HEK293 (cell line): ENCODE measurements around the gene PLCB3.

ENCODE experiments used
- CTCF ChIA-PET: fragments of 350-600 bp; formaldehyde crosslinking; extraction: SDS; loops from one replicate; lab custom pipeline; 2021; ENCODE audit warnings: antibody characterized with exemption; lab: Yijun Ruan, JAX
- POLR2A ChIA-PET: fragments of 300-600 bp; formaldehyde crosslinking; extraction: SDS; loops from one replicate; lab custom pipeline; 2020; ENCODE audit warnings: antibody characterized with exemption, inconsistent platforms; lab: Yijun Ruan, JAX
- H3K27ac ChIP-seq: fragments of 200-500 bp; sonication (Bioruptor generic); 2 replicates; pipeline ENCODE4 v1.5.1; 2014; ENCODE audit warnings: low read depth, low read length, control low read depth, inconsistent platforms; ENCODE audit errors: extremely low read depth
- H3K36me3 ChIP-seq, 2 experiments: fragments of 200-500 bp in 1 of 2; sonication (Bioruptor generic) in 1 of 2; 1 replicate in 1 of 2; 2 replicates in 1 of 2; pipeline ENCODE4 v1.5.1; 2014 to 2017; ENCODE audit warnings: inconsistent platforms in 2 of 2, low read length in 2 of 2; ENCODE audit not compliant: control insufficient read depth in 2 of 2, insufficient read depth in 1 of 2
- H3K4me1 ChIP-seq: fragments of 200-500 bp; sonication (Bioruptor generic); 2 replicates; pipeline ENCODE4 v1.5.1; 2014; ENCODE audit warnings: mild to moderate bottlenecking, low read length, inconsistent platforms; ENCODE audit not compliant: control insufficient read depth, insufficient read depth
- H3K4me3 ChIP-seq: 2 replicates; pipeline ENCODE4 v1.5.1; 2011; ENCODE audit warnings: low read depth, mild to moderate bottlenecking, control low read depth, low read length, moderate library complexity
- H3K9me3 ChIP-seq: fragments of 200-500 bp; sonication (Bioruptor generic); 2 replicates; pipeline ENCODE4 v1.5.1; 2014; ENCODE audit warnings: low read depth, low read length, inconsistent platforms; ENCODE audit not compliant: control insufficient read depth, insufficient read depth
- GLIS2 ChIP-seq: fragments of 450-650 bp; formaldehyde crosslinking; IDR thresholded peaks from 2 replicates; pipeline ENCODE4 v1.5.1; 2016; ENCODE audit warnings: missing biosample characterization, missing genetic modification characterization
- IKZF3 ChIP-seq: fragments of 450-650 bp; IDR thresholded peaks from 2 replicates; pipeline ENCODE4 v1.5.0; 2018; ENCODE audit warnings: missing biosample characterization, mild to moderate bottlenecking, missing genetic modification characterization, moderate library complexity
- KLF16 ChIP-seq: fragments of 450-650 bp; formaldehyde crosslinking; IDR thresholded peaks from 2 replicates; pipeline ENCODE4 v1.5.1; 2017; ENCODE audit warnings: missing biosample characterization, missing genetic modification characterization
- KLF7 ChIP-seq: fragments of 450-650 bp; formaldehyde crosslinking; IDR thresholded peaks from 2 replicates; pipeline ENCODE4 v1.5.1; 2016; ENCODE audit warnings: missing biosample characterization, missing genetic modification characterization, borderline replicate concordance
- OSR2 ChIP-seq: fragments of 450-650 bp; formaldehyde crosslinking; IDR thresholded peaks from 2 replicates; pipeline ENCODE4 v1.5.1; 2016; ENCODE audit warnings: missing biosample characterization, missing genetic modification characterization
- OVOL3 ChIP-seq: fragments of 450-650 bp; formaldehyde crosslinking; IDR thresholded peaks from 2 replicates; pipeline ENCODE4 v1.5.1; 2016; ENCODE audit warnings: missing biosample characterization, missing genetic modification characterization
- SETDB1 ChIP-seq: IDR thresholded peaks from one replicate; pipeline ENCODE4 v1.6.1; 2017; ENCODE audit warnings: mild to moderate bottlenecking, low read length, moderate library complexity, mixed read lengths; ENCODE audit not compliant: insufficient read length
- ZBTB20 ChIP-seq: fragments of 450-650 bp; formaldehyde crosslinking; IDR thresholded peaks from 2 replicates; pipeline ENCODE4 v1.5.1; 2016; ENCODE audit warnings: missing biosample characterization, missing genetic modification characterization
- ZNF146 ChIP-seq: fragments of 450-650 bp; formaldehyde crosslinking; IDR thresholded peaks from 2 replicates; pipeline ENCODE4 v1.5.1; 2016; ENCODE audit warnings: missing biosample characterization, missing genetic modification characterization
- ZNF221 ChIP-seq: fragments of 450-650 bp; formaldehyde crosslinking; IDR thresholded peaks from 2 replicates; pipeline ENCODE4 v1.5.1; 2017; ENCODE audit warnings: missing biosample characterization, missing genetic modification characterization, borderline replicate concordance
- ZNF23 ChIP-seq: fragments of 450-650 bp; formaldehyde crosslinking; IDR thresholded peaks from 2 replicates; pipeline ENCODE4 v1.5.1; 2016; ENCODE audit warnings: missing biosample characterization, missing genetic modification characterization, borderline replicate concordance
- ZNF423 ChIP-seq: fragments of 450-650 bp; formaldehyde crosslinking; IDR thresholded peaks from 2 replicates; pipeline ENCODE4 v1.5.1; 2016; ENCODE audit warnings: missing biosample characterization, missing genetic modification characterization
- ZNF510 ChIP-seq: fragments of 450-650 bp; formaldehyde crosslinking; IDR thresholded peaks from 2 replicates; pipeline ENCODE4 v1.5.1; 2018; ENCODE audit warnings: mild to moderate bottlenecking, missing genetic modification characterization, missing biosample characterization; ENCODE audit not compliant: insufficient replicate concordance
- ZNF544 ChIP-seq: fragments of 450-650 bp; formaldehyde crosslinking; IDR thresholded peaks from 2 replicates; pipeline ENCODE4 v1.5.0; 2017; ENCODE audit warnings: missing biosample characterization, missing genetic modification characterization
- TF ChIP-seq, protein P1 (sequence below): fragments of 450-650 bp; formaldehyde crosslinking; IDR thresholded peaks from 2 replicates; pipeline ENCODE4 v1.5.1; 2017; ENCODE audit warnings: missing biosample characterization, missing genetic modification characterization
- TF ChIP-seq, protein P2 (sequence below): fragments of 450-650 bp; formaldehyde crosslinking; IDR thresholded peaks from 2 replicates; pipeline ENCODE4 v1.5.1; 2016; ENCODE audit warnings: missing biosample characterization, missing genetic modification characterization
- TF ChIP-seq, protein P3 (sequence below): fragments of 450-650 bp; formaldehyde crosslinking; IDR thresholded peaks from 2 replicates; pipeline ENCODE4 v1.5.1; 2016; ENCODE audit warnings: missing biosample characterization, missing genetic modification characterization
- TF ChIP-seq, protein P4 (sequence below): fragments of 450-650 bp; formaldehyde crosslinking; IDR thresholded peaks from 2 replicates; pipeline ENCODE4 v1.5.1; 2017; ENCODE audit warnings: missing biosample characterization, mild to moderate bottlenecking, missing genetic modification characterization, moderate library complexity

Gene PLCB3

DNA sequence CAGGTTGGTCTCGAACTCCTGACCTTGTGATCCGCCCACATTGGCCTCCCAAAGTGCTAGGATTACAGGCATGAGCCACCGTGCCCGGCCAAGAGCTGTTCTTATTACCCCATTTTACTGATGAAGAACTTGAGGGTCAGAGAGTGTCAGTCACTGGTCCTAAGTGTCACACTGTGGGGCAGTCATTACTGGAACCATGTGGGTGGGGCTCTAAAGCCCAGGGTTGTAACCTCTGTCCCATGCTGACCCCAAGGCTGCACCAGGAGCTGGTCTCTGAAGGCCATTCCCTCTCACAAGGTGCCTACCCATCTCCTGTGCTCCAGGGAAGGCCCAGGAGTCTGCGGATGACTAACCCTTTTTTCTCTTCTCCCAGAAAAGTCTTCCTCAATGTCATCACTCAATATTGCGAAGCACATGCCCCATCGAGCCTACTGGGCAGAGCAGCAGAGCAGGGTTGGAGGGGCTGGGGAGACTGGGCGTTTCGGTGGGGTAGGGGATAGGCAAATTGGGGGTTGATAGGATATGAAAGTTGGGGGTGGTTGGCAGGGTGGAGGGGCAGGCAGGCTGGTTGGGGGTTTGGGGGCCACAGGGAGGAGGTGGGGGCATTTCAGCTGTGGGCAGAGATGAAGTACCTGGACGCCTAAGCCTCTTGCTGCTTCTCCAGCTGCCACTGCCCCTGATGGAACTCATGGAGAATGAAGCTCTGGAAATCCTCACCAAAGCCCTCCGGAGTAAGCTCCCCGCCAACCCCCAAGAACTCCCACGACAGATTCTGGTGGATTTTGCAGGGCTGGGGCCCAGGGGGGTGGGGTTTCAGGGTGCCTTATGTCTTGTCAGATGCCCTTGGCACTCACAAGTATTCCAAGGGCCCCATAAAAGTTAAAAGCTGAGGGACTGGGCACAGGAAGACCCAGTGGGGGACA lies 52.0 kb downstream of the PLCB3 start:
- ChIA-PET CTCF (interaction anchor here (0.6 to 5.8 kb wide), 37 partner anchors 8 to 1741 kb away, joined by 3 to 81 read pairs (median 5); partner anchors contain the start of genes FERMT3, FKBP2, PLCB3 and PPP1R14B), POLR2A (interaction anchor here (0.6 to 3.6 kb wide), 15 partner anchors 14 to 1462 kb away, joined by 3 to 43 read pairs (median 5); partner anchors contain the start of genes BAD, FKBP2, GPR137 and PRDX5)
- Histone ChIP-seq H3K9me3 (no peaks in the 10 kb centered on the region), H3K27ac (no peak overlapping the region), H3K4me3 (no peak overlapping the region), H3K4me1 (no peaks in the 10 kb centered on the region), H3K36me3 (peaks cover 0 to 5% of the 10 kb centered on the region in 2 experiments; a peak in 1 of 3 replicates)
- no peak for TF ChIP-seq IKZF3 (tag by site-specific recombination)
- TF ChIP-seq, protein P1, sequence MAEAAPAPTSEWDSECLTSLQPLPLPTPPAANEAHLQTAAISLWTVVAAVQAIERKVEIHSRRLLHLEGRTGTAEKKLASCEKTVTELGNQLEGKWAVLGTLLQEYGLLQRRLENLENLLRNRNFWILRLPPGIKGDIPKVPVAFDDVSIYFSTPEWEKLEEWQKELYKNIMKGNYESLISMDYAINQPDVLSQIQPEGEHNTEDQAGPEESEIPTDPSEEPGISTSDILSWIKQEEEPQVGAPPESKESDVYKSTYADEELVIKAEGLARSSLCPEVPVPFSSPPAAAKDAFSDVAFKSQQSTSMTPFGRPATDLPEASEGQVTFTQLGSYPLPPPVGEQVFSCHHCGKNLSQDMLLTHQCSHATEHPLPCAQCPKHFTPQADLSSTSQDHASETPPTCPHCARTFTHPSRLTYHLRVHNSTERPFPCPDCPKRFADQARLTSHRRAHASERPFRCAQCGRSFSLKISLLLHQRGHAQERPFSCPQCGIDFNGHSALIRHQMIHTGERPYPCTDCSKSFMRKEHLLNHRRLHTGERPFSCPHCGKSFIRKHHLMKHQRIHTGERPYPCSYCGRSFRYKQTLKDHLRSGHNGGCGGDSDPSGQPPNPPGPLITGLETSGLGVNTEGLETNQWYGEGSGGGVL (tag by site-specific recombination), result no peak
- no peak for TF ChIP-seq ZBTB20 (tag by site-specific recombination)
- TF ChIP-seq SETDB1, result no peak
- TF ChIP-seq KLF16 (tag by site-specific recombination), result no peak

DNA sequence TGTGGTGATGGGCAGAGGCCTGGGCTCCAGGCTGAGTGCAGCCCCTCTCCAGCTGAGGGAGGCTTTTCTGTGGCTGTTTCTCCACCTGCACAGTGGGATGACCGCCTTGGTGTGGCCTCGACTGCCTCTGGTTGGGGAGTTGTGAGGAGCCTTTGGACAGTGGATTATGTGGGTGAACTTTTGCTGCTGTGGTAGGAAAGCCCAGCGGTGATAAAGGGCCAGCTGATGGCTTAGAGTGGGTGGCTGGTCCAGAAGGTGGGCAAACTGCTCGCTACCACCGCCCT lies 52.6 kb downstream of the PLCB3 start:
- ChIA-PET POLR2A (interaction anchor here (0.9 to 3.6 kb wide), 11 partner anchors 14 to 1463 kb away, joined by 3 to 43 read pairs (median 7); partner anchors contain the start of genes BAD, FKBP2, GPR137 and PRDX5), CTCF (interaction anchor here (0.6 to 5.8 kb wide), 30 partner anchors 8 to 1543 kb away, joined by 3 to 81 read pairs (median 5); partner anchors contain the start of genes FERMT3, FKBP2, PLCB3 and PPP1R14B)
- TF ChIP-seq GLIS2 (tag by site-specific recombination) (no peak), ZNF146 (no peak), ZNF423 (tag by site-specific recombination) (no peak), ZNF544 (tag by site-specific recombination) (no peak), ZNF510 (tag by site-specific recombination) (no peak), ZNF221 (no peak), KLF7 (tag by site-specific recombination) (no peak), ZNF23 (tag by site-specific recombination) (no peak), OSR2 (no peak), OVOL3 (no peak)
- TF ChIP-seq, protein P2, sequence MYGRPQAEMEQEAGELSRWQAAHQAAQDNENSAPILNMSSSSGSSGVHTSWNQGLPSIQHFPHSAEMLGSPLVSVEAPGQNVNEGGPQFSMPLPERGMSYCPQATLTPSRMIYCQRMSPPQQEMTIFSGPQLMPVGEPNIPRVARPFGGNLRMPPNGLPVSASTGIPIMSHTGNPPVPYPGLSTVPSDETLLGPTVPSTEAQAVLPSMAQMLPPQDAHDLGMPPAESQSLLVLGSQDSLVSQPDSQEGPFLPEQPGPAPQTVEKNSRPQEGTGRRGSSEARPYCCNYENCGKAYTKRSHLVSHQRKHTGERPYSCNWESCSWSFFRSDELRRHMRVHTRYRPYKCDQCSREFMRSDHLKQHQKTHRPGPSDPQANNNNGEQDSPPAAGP, result no peak
- TF ChIP-seq, protein P3, sequence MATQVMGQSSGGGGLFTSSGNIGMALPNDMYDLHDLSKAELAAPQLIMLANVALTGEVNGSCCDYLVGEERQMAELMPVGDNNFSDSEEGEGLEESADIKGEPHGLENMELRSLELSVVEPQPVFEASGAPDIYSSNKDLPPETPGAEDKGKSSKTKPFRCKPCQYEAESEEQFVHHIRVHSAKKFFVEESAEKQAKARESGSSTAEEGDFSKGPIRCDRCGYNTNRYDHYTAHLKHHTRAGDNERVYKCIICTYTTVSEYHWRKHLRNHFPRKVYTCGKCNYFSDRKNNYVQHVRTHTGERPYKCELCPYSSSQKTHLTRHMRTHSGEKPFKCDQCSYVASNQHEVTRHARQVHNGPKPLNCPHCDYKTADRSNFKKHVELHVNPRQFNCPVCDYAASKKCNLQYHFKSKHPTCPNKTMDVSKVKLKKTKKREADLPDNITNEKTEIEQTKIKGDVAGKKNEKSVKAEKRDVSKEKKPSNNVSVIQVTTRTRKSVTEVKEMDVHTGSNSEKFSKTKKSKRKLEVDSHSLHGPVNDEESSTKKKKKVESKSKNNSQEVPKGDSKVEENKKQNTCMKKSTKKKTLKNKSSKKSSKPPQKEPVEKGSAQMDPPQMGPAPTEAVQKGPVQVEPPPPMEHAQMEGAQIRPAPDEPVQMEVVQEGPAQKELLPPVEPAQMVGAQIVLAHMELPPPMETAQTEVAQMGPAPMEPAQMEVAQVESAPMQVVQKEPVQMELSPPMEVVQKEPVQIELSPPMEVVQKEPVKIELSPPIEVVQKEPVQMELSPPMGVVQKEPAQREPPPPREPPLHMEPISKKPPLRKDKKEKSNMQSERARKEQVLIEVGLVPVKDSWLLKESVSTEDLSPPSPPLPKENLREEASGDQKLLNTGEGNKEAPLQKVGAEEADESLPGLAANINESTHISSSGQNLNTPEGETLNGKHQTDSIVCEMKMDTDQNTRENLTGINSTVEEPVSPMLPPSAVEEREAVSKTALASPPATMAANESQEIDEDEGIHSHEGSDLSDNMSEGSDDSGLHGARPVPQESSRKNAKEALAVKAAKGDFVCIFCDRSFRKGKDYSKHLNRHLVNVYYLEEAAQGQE (tag by site-specific recombination), result no peak
- TF ChIP-seq, protein P4, sequence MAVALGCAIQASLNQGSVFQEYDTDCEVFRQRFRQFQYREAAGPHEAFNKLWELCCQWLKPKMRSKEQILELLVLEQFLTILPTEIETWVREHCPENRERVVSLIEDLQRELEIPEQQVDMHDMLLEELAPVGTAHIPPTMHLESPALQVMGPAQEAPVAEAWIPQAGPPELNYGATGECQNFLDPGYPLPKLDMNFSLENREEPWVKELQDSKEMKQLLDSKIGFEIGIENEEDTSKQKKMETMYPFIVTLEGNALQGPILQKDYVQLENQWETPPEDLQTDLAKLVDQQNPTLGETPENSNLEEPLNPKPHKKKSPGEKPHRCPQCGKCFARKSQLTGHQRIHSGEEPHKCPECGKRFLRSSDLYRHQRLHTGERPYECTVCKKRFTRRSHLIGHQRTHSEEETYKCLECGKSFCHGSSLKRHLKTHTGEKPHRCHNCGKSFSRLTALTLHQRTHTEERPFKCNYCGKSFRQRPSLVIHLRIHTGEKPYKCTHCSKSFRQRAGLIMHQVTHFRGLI (tag by site-specific recombination), result no peak
- Histone ChIP-seq H3K27ac (no peak overlapping the region), H3K36me3 (peaks cover 0 to 5% of the 10 kb centered on the region in 2 experiments; a peak in 1 of 3 replicates), H3K4me1 (no peaks in the 10 kb centered on the region), H3K4me3 (no peak overlapping the region), H3K9me3 (no peaks in the 10 kb centered on the region)
